ENCODE results near the gene SVOP. TPM values are rescaled to one million over a fixed set of nuclear protein-coding genes. Genes with fewer than 3 reads are reported as not detected.

The SVOP gene, protein sequence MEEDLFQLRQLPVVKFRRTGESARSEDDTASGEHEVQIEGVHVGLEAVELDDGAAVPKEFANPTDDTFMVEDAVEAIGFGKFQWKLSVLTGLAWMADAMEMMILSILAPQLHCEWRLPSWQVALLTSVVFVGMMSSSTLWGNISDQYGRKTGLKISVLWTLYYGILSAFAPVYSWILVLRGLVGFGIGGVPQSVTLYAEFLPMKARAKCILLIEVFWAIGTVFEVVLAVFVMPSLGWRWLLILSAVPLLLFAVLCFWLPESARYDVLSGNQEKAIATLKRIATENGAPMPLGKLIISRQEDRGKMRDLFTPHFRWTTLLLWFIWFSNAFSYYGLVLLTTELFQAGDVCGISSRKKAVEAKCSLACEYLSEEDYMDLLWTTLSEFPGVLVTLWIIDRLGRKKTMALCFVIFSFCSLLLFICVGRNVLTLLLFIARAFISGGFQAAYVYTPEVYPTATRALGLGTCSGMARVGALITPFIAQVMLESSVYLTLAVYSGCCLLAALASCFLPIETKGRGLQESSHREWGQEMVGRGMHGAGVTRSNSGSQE
- not detected for total RNA-seq

DNA sequence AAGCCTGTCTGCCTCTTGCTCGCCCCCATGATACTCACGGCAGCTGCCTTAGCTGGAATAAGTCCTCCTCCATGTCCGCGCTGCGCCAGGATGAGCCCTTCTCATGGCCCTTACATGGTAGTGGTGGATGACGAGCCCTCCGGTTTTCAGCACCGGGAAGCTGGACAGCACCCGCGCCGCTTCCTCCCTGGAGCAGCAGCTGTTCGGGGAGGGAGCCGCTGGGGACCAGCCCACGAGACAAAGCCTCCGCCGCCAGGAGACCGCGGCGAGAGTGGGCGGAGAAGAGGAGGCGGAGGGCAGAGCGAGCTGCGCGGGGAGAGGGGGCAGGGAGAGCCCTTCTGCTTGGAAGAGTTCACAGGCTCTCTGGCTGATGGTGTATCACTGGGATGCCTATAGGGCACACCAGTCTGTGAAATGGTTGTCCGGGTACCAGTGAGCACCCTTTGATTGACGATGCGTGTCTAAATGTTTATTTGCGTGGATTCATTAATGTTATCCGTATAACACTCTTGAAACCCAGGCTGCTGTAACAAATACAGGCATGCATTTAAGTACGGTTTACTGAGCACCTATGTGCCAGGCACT lies at the start of gene SVOP:
Gene SVOP (minus strand): TSS at position 273 of the 585 bp plus-strand sequence. CDS start 200 bp downstream, at position 73.

DNA sequence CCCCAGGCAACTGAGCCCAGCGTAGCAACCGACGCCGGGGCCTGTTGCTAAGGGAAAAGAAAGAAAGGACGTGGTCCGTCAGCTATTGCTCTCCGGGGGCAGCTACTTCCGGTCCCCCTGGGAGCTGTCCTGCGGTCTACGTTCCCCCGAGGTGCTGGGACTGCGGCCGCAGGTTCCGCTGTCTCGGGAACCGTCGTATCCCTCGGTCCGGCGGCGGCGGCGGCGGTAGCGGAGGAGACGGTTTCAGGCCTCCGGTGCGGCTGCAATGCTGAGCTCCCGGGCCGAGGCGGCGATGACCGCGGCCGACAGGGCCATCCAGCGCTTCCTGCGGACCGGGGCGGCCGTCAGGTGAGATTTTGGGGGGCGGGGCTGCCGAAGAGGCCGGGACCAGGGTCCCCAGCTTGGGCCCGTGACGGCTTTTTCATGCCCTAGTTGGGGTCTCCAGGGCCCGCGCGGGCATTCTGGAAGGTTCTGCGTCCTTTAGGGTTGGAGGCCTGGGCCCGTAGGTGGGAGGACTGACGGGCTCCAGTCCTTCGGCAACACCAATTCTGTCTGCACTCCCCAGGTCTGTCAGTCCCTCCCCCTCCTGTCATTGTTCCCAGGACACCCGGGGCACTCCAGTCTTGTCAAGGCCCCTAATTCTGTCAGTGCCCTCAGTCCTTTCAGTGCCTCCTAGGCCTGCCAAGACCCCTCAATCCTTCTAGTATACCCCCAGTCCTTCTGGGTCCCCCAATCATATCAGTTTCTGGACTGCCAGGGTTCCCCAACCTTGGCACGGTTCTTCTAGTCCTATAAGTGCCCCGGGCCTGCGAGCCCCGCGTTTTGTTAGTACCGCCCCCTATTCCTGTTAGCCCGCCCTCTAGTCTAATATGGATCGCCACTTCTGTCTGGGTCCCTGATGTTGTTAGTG lies 31.8 kb upstream of the SVOP start, which contains the start of gene USP30:
Gene USP30 (plus strand): TSS at position 163 of the 910 bp plus-strand sequence. CDS start 103 bp downstream, at position 266.

DNA sequence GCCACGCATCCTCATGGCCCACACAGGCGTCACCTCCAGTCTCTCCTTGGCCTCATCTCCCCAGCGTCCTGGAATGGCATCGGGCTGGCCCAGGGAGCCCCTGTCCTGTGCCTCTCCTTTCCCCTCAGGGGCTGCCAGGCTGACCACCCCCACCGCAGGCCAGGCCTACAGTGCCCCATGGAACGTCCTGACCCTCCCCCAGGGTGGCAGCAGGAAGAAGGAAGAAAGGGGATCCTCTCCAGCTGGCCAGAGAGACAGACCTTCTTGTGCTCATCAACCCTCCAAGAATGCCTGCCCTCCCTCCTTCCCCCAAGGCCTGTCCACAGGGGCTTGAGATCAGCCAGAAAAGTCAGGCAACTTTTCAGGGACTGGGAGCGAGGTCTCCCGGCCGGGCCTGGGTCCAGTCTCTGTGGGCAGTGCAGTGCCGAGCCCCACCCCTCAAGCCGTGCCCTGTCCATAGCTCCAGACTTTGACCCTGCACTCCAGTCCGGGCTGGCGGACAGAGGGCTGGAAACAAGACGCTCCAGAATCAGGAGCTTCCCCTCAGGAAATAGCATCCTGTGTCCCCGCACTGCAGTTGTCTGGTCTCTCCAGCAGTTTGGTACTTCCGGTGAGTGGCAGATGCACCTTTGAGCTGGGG lies 141.1 kb downstream of the SVOP start, which contains the start of gene DAO:
Gene DAO (plus strand): TSS at position 478 of the 640 bp plus-strand sequence. CDS start 4,915 bp downstream, outside the sequence.

Other genes starting within 250 kb of the SVOP start
- 10 to 100 TPM; 23.8 to 25.4 TPM for gene SSH1, start 163.5 kb downstream of the SVOP start, total RNA-seq
- gene DAO, start 141.0 kb downstream of the SVOP start, total RNA-seq, result not detected
- 1 to 10 TPM; 5.6 to 9.7 TPM for gene USP30, start 31.5 kb upstream of the SVOP start, total RNA-seq
- gene ALKBH2, start 72.4 kb upstream of the SVOP start, total RNA-seq, result 10 to 100 TPM; 12.5 to 12.8 TPM
- gene UNG, start 76.5 kb upstream of the SVOP start, total RNA-seq, result 10 to 100 TPM; 35.3 to 41.3 TPM
- gene ACACB, start 95.5 kb upstream of the SVOP start, total RNA-seq, result 10 to 100 TPM; 10.8 to 12.1 TPM

Data from activated naive CD4-positive, alpha-beta T cell treated with anti-CD3 and anti-CD28 coated beads, Interleukin-2, amount 10 ng/mL, durations not matched to agents 5 hours and 36 hours (primary cell).